Lower leg skin (tissue), 3 donors: ENCODE measurements around the gene ZNF83.

Source experiments
- POLR2A ChIP-seq, 2 donors: fragments of 450-650 bp; IDR thresholded peaks; one replicate each; pipeline ENCODE4 v1.6.1; 2016 to 2017; ENCODE audit warnings: antibody characterized with exemption in 2 of 2, mild to moderate bottlenecking in 1 of 2, moderate library complexity in 1 of 2
- TF ChIP-seq, protein P1 (sequence below), 3 donors: fragments of 450-650 bp; IDR thresholded peaks; one replicate each; pipeline ENCODE4 v1.5.1; 2016; ENCODE audit warnings: antibody characterized with exemption in 3 of 3, mild to moderate bottlenecking in 3 of 3, moderate library complexity in 2 of 3

DNA sequence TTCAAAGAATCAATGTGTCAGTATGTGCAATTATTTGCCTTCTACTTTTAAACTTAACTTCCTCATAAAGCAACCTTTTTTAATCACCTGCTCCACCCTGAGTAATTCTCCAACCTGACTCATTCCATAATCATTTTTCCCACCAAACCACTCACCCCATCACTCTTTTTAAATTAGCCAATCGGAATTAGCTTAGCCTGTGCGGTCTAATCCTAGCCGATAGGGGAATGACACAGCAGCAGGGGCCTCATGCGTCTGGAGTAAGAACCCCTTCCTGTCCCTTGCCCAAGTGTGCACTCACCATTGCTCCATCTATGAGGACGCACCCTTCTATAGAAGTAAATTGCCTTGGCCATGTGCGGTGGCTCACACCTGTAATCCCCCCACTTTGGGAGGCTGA lies 27.4 kb upstream of the ZNF83 start:
- TF ChIP-seq, protein P1, sequence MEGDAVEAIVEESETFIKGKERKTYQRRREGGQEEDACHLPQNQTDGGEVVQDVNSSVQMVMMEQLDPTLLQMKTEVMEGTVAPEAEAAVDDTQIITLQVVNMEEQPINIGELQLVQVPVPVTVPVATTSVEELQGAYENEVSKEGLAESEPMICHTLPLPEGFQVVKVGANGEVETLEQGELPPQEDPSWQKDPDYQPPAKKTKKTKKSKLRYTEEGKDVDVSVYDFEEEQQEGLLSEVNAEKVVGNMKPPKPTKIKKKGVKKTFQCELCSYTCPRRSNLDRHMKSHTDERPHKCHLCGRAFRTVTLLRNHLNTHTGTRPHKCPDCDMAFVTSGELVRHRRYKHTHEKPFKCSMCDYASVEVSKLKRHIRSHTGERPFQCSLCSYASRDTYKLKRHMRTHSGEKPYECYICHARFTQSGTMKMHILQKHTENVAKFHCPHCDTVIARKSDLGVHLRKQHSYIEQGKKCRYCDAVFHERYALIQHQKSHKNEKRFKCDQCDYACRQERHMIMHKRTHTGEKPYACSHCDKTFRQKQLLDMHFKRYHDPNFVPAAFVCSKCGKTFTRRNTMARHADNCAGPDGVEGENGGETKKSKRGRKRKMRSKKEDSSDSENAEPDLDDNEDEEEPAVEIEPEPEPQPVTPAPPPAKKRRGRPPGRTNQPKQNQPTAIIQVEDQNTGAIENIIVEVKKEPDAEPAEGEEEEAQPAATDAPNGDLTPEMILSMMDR (IDR thresholded peaks at IDR 0.05) = no peak
- no peak for TF ChIP-seq POLR2A (IDR thresholded peaks at IDR 0.05)
